Right hindlimb (tissue), 1 donor: ENCODE results near the gene RGS14.

Source experiments
- DNase-seq: peaks from one replicate; pipeline ENCODE4 v3.0.0-alpha.2; 2018

Gene RGS14

GRCh38 chr5:177357459-177358351 is at the start of gene RGS14:
Gene RGS14, plus strand, starts transcription at chr5:177357924. Its CDS starts 101 bp downstream, at chr5:177358025.
- DNase-seq: peak; percentile 36

- no peak for DNase-seq
Measured at GRCh38 chr5:177308740-177309139, 49.0 kb upstream of the RGS14 start.

GRCh38 chr5:177309351-177310191 is 48.2 kb upstream of the RGS14 start:
- peak; percentile 74 for DNase-seq

- DNase-seq: no peak
Measured at GRCh38 chr5:177310332-177310731, 47.4 kb upstream of the RGS14 start.

- DNase-seq: no peak
Measured at GRCh38 chr5:177310757-177311391, 46.9 kb upstream of the RGS14 start.

- DNase-seq: no peak
Measured at GRCh38 chr5:177311392-177311722, 46.4 kb upstream of the RGS14 start.

- DNase-seq: peak; percentile 97
Measured at GRCh38 chr5:177311723-177312648, 45.7 kb upstream of the RGS14 start, which contains the start of gene MXD3. Gene MXD3, minus strand, starts transcription at chr5:177311898. Its CDS starts 68 bp downstream, at chr5:177311830.

- no peak for DNase-seq
Measured at GRCh38 chr5:177312649-177313181, 45.0 kb upstream of the RGS14 start.

- no peak for DNase-seq
Measured at GRCh38 chr5:177313561-177314259, 44.0 kb upstream of the RGS14 start.

GRCh38 chr5:177314376-177315342 is 43.1 kb upstream of the RGS14 start:
- no peak for DNase-seq

GRCh38 chr5:177315411-177315810 is 42.3 kb upstream of the RGS14 start:
- DNase-seq: no peak

GRCh38 chr5:177316005-177316404 is 41.7 kb upstream of the RGS14 start:
- DNase-seq: no peak

- DNase-seq: peak; percentile 69
Measured at GRCh38 chr5:177317959-177318377, 39.8 kb upstream of the RGS14 start.

GRCh38 chr5:177319913-177320588 is 37.7 kb upstream of the RGS14 start:
- DNase-seq: no peak

GRCh38 chr5:177320879-177321278 is 36.8 kb upstream of the RGS14 start:
- no peak for DNase-seq

GRCh38 chr5:177325868-177326381 is 31.8 kb upstream of the RGS14 start:
- no peak for DNase-seq

- DNase-seq: peak; percentile 66
Measured at GRCh38 chr5:177327539-177328522, 29.9 kb upstream of the RGS14 start.
